Measurements from ENCODE around the gene LUC7L.

The LUC7L gene

GRCh38 chr16:140175-140857 lies 88.9 kb downstream of the LUC7L start:
- DNase-seq (ENCODE audit: low spot score): no peak

Measured in HuH-7 (cell line).